IPS-20b (cell line): ENCODE measurements around the gene SLC7A10.
"Not testable (repeated sequence)": the region's sequence is repeated elsewhere in the genome, so short reads cannot be mapped to it uniquely, and the experiment has no call there.

Source experiments
- H3K27ac ChIP-seq: one replicate; pipeline ENCODE4 v1.5.1; 2013; ENCODE audit warnings: low read length
- H3K27me3 ChIP-seq: 2 replicates; pipeline ENCODE4 v1.6.1; 2013; ENCODE audit warnings: mild to moderate bottlenecking, low read length, inconsistent platforms; ENCODE audit not compliant: insufficient read depth
- H3K36me3 ChIP-seq: 2 replicates; pipeline ENCODE4 v1.6.1; 2013; ENCODE audit warnings: low read depth, mild to moderate bottlenecking, inconsistent platforms, low read length, moderate library complexity; ENCODE audit not compliant: insufficient read depth
- H3K4me1 ChIP-seq: 2 replicates; pipeline ENCODE4 v1.6.1; 2013; ENCODE audit warnings: mild to moderate bottlenecking, control low read depth, inconsistent platforms, low read length, moderate library complexity; ENCODE audit not compliant: insufficient read depth
- H3K4me3 ChIP-seq: 2 replicates; pipeline ENCODE4 v1.5.1; 2013; ENCODE audit warnings: mild to moderate bottlenecking, low read length, inconsistent platforms
- H3K9ac ChIP-seq: 2 replicates; pipeline ENCODE4 v1.6.1; 2013; ENCODE audit warnings: low read depth, mild to moderate bottlenecking, inconsistent platforms, low read length, moderate library complexity
- H3K9me3 ChIP-seq: 2 replicates; pipeline ENCODE4 v1.6.1; 2013; ENCODE audit warnings: mild to moderate bottlenecking, low read depth, low read length, inconsistent platforms; ENCODE audit not compliant: insufficient read depth

The SLC7A10 gene

GRCh38 chr19:33234092-33234491, 8.4 kb upstream of the SLC7A10 start:
- no peak overlapping the region for H3K4me3 ChIP-seq
- H3K9ac ChIP-seq: no peak overlapping the region
- no peaks in the 10 kb centered on the region for H3K4me1 ChIP-seq
- H3K27ac ChIP-seq: no peak overlapping the region
- no peaks in the 10 kb centered on the region for H3K9me3 ChIP-seq
- no peaks in the 10 kb centered on the region for H3K36me3 ChIP-seq
- H3K27me3 ChIP-seq: peaks cover 18% of the 10 kb centered on the region; the same call in 1 of the 2 replicates

- no peak overlapping the region for H3K27ac ChIP-seq
- no peak overlapping the region for H3K9ac ChIP-seq
- H3K27me3 ChIP-seq: peaks cover 18% of the 10 kb centered on the region; the same call in 1 of the 2 replicates
- H3K36me3 ChIP-seq: no peaks in the 10 kb centered on the region
- no peak overlapping the region for H3K4me3 ChIP-seq
- peaks cover 7% of the 10 kb centered on the region for H3K9me3 ChIP-seq
- no peaks in the 10 kb centered on the region for H3K4me1 ChIP-seq
Measured at GRCh38 chr19:33233056-33233873, 7.6 kb upstream of the SLC7A10 start.

GRCh38 chr19:33232656-33233055, 7.0 kb upstream of the SLC7A10 start:
- Histone ChIP-seq H3K9me3 (peaks cover 11% of the 10 kb centered on the region), H3K4me3 (no peak overlapping the region), H3K9ac (no peak overlapping the region), H3K4me1 (no peaks in the 10 kb centered on the region), H3K36me3 (no peaks in the 10 kb centered on the region), H3K27ac (no peak overlapping the region), H3K27me3 (peaks cover 21% of the 10 kb centered on the region)

- H3K4me3 ChIP-seq: no peak overlapping the region
- no peak overlapping the region for H3K9ac ChIP-seq
- peaks cover 15% of the 10 kb centered on the region for H3K9me3 ChIP-seq
- H3K36me3 ChIP-seq: no peaks in the 10 kb centered on the region
- no peaks in the 10 kb centered on the region for H3K4me1 ChIP-seq
- H3K27ac ChIP-seq: no peak overlapping the region
- H3K27me3 ChIP-seq: peaks cover 32% of the 10 kb centered on the region
Measured at GRCh38 chr19:33231511-33231910, 5.9 kb upstream of the SLC7A10 start.

- Histone ChIP-seq H3K4me3 (no peak overlapping the region), H3K9me3 (peaks cover 15% of the 10 kb centered on the region), H3K9ac (no peak overlapping the region), H3K27ac (no peak overlapping the region), H3K4me1 (no peaks in the 10 kb centered on the region), H3K27me3 (peaks cover 48% of the 10 kb centered on the region), H3K36me3 (no peaks in the 10 kb centered on the region)
Measured at GRCh38 chr19:33229962-33230361, 4.3 kb upstream of the SLC7A10 start.

- peaks cover 63% of the 10 kb centered on the region for H3K27me3 ChIP-seq
- no peaks in the 10 kb centered on the region for H3K36me3 ChIP-seq
- no peak overlapping the region for H3K27ac ChIP-seq
- no peak overlapping the region for H3K4me3 ChIP-seq
- peaks cover 15% of the 10 kb centered on the region for H3K9me3 ChIP-seq
- H3K4me1 ChIP-seq: no peaks in the 10 kb centered on the region
- H3K9ac ChIP-seq: no peak overlapping the region
Measured at GRCh38 chr19:33227870-33228599, 2.4 kb upstream of the SLC7A10 start.

- no peak overlapping the region; the same call in 1 of the 2 replicates for H3K9ac ChIP-seq
- H3K27me3 ChIP-seq: peaks cover 67% of the 10 kb centered on the region
- peak overlapping the region; percentile 68; the same call in 1 of the 2 replicates for H3K4me3 ChIP-seq
Measured at GRCh38 chr19:33227242-33227650, 1.6 kb upstream of the SLC7A10 start.

GRCh38 chr19:33226550-33227241, 1.0 kb upstream of the SLC7A10 start:
- peak overlapping the region; percentile 68 for H3K4me3 ChIP-seq
- H3K9me3 ChIP-seq: peaks cover 15% of the 10 kb centered on the region
- H3K27me3 ChIP-seq: peaks cover 64% of the 10 kb centered on the region
- H3K27ac ChIP-seq: no peak overlapping the region
- H3K4me1 ChIP-seq: no peaks in the 10 kb centered on the region
- H3K36me3 ChIP-seq: no peaks in the 10 kb centered on the region
- no peak overlapping the region; the same call in 1 of the 2 replicates for H3K9ac ChIP-seq

More at GRCh38 chr19:33227242-33227650, 1.6 kb upstream of the SLC7A10 start:
- H3K27ac ChIP-seq: no peak overlapping the region
- peaks cover 15% of the 10 kb centered on the region for H3K9me3 ChIP-seq
- no peaks in the 10 kb centered on the region for H3K36me3 ChIP-seq
- no peaks in the 10 kb centered on the region for H3K4me1 ChIP-seq

GRCh38 chr19:33224694-33225457, 774 bp downstream of the SLC7A10 start:
- Histone ChIP-seq H3K9me3 (peaks cover 15% of the 10 kb centered on the region), H3K4me3 (peak overlapping the region; percentile 68; the same call in 1 of the 2 replicates), H3K36me3 (no peaks in the 10 kb centered on the region), H3K27ac (no peak overlapping the region), H3K9ac (no peak overlapping the region), H3K4me1 (no peaks in the 10 kb centered on the region), H3K27me3 (peaks cover 54% of the 10 kb centered on the region)

- H3K4me1 ChIP-seq, H3K4me3 ChIP-seq, H3K9me3 ChIP-seq, H3K36me3 ChIP-seq, H3K9ac ChIP-seq, H3K27ac ChIP-seq: not testable (repeated sequence)
- peaks cover 47% of the 10 kb centered on the region for H3K27me3 ChIP-seq
Measured at GRCh38 chr19:33222255-33222654, 3.4 kb downstream of the SLC7A10 start.

- Histone ChIP-seq H3K4me3 (no peak overlapping the region), H3K27me3 (peaks cover 41% of the 10 kb centered on the region), H3K4me1 (no peaks in the 10 kb centered on the region), H3K27ac (no peak overlapping the region), H3K9ac (no peak overlapping the region), H3K9me3 (no peaks in the 10 kb centered on the region), H3K36me3 (no peaks in the 10 kb centered on the region)
Measured at GRCh38 chr19:33221638-33222037, 4.0 kb downstream of the SLC7A10 start.
